Coronary artery (tissue), 2 donors: ENCODE data around the gene PABPC3.

Source experiments
- DNase-seq: peaks from one replicate; pipeline ENCODE4 v3.0.0-alpha.2; 2017; ENCODE audit warnings: low spot score
- H3K27ac ChIP-seq, 2 donors: fragments of 200-600 bp; sonication (generic); one replicate each; pipeline ENCODE4 v1.5.1; 2016 to 2019
- H3K4me3 ChIP-seq: fragments of 200-600 bp; sonication (generic); 2 replicates; pipeline ENCODE4 v1.5.1; 2016; ENCODE audit warnings: mild to moderate bottlenecking, moderate library complexity
- TF ChIP-seq, protein P1 (sequence below): fragments of 200-600 bp; sonication (generic); IDR thresholded peaks from one replicate; pipeline ENCODE4 v1.5.1; 2019; ENCODE audit warnings: antibody characterized with exemption

PABPC3 gene

DNA sequence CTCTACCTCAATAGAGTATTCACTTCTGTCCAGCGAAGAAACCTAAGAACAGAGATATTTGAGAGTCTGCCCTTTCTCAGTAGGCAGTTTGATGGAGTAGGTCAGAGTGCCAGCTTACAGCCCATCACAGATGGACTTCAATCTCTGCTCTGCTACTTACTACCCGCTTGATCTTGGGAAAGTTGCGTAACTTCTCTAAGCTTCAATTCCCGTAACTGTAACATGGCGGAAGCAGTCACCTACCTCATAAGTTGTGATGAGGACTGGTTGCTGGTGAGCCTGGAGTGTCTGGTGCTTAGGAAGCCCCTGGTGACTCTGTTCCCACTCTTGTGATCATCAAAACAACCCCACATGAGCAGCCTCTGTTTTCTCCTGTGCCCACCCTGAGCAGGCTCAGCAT is 45.1 kb downstream of the PABPC3 start:
- no peak overlapping the region for H3K4me3 ChIP-seq
- TF ChIP-seq, protein P1, sequence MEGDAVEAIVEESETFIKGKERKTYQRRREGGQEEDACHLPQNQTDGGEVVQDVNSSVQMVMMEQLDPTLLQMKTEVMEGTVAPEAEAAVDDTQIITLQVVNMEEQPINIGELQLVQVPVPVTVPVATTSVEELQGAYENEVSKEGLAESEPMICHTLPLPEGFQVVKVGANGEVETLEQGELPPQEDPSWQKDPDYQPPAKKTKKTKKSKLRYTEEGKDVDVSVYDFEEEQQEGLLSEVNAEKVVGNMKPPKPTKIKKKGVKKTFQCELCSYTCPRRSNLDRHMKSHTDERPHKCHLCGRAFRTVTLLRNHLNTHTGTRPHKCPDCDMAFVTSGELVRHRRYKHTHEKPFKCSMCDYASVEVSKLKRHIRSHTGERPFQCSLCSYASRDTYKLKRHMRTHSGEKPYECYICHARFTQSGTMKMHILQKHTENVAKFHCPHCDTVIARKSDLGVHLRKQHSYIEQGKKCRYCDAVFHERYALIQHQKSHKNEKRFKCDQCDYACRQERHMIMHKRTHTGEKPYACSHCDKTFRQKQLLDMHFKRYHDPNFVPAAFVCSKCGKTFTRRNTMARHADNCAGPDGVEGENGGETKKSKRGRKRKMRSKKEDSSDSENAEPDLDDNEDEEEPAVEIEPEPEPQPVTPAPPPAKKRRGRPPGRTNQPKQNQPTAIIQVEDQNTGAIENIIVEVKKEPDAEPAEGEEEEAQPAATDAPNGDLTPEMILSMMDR: no peak
- no peak for DNase-seq
- H3K27ac ChIP-seq: no peak overlapping the region

DNA sequence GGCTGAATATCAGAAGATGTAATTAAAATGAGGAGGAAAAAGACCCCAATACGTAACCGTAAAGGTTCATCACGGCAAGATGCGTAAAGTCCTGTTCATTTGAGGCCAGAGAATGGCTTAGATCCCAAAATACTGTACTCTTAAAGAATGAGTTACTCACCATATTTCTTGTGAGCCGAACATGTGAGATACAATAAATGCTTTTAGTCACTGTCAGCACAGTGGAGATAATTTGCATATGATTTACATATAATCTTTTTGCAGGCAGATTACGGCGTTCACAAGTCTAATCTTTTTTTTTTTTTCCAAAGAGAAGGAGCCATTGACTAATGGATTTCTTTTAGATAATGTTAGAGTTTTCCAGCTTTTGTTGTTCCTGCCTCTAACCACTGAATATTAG is 47.8 kb downstream of the PABPC3 start:
- TF ChIP-seq, protein P1: no peak
- DNase-seq: no peak
- Histone ChIP-seq H3K4me3 (no peak overlapping the region), H3K27ac (no peak overlapping the region)

DNA sequence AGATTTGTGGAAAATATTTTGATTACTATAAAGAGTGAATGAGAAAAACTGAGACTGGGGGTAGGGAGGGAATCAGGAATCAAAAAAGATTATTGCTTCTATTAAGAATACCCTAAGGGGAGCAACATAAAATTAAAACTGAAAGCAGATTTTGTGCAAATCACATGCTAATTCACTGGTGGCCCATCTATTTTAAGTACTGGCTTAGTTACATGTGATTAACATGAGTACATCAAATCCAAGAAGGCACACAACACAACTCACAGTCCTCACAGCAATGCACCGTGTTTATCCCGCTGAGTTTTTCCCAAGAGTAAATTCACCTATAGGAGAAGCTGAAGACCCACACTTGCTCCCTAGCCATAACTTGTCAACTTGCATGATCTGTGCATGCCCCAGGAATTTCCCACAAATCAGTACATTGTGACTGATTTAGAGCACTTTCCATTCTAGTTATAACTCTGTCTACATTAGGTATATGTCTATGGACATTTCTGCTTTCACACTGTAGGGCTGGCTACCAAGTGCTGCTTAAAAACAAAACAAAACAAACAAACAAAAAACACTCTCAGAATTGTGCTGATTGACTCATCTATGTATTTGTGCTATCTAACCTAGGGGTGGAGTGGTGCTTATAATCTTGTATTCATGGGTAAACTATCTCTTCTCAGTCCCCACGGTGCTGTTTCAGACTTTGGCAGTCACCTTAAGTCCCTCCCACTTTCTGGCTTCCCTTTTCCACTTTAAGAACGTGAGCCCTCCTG is 51.9 kb downstream of the PABPC3 start:
- no peak for DNase-seq
- TF ChIP-seq, protein P1: no peak

DNA sequence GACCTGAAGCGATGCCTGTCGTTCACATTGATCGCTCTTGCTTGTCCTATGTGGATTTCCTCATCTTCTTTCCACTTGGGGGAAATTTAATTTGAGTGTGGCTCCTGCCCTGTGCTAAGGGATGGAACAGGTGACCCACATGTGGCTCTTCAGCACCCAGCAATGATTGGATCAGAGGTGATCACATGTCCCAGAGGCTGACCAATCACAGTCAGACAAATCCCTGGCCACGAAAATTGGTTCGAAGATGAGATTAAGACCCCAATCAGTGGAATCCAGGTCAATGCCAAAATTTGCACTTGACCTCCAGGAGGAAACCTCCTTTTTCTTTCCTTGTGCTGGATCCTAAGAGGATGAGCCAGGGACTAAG is 52.5 kb downstream of the PABPC3 start:
- no peak for DNase-seq

More for the DNA sequence above, 51.9 kb downstream of the PABPC3 start:
- no peak overlapping the region for H3K27ac ChIP-seq
- no peak overlapping the region for H3K4me3 ChIP-seq

More for the DNA sequence above, 52.5 kb downstream of the PABPC3 start:
- Histone ChIP-seq H3K27ac (no peak overlapping the region), H3K4me3 (no peak overlapping the region)
- TF ChIP-seq, protein P1: no peak
